NOMO-1 treated with dmso at 0.1 percent for 144 hours (cell line): Measurements from ENCODE around the gene UNC93A.
"Not testable (repeated sequence)": the region's sequence is repeated elsewhere in the genome, so short reads cannot be mapped to it uniquely, and the experiment has no call there.

Source experiments
- DNase-seq: peaks from one replicate; lab custom pipeline; 2025; ENCODE audit not compliant: unreplicated experiment; lab: John Stamatoyannopoulos, UW

Gene UNC93A

DNA sequence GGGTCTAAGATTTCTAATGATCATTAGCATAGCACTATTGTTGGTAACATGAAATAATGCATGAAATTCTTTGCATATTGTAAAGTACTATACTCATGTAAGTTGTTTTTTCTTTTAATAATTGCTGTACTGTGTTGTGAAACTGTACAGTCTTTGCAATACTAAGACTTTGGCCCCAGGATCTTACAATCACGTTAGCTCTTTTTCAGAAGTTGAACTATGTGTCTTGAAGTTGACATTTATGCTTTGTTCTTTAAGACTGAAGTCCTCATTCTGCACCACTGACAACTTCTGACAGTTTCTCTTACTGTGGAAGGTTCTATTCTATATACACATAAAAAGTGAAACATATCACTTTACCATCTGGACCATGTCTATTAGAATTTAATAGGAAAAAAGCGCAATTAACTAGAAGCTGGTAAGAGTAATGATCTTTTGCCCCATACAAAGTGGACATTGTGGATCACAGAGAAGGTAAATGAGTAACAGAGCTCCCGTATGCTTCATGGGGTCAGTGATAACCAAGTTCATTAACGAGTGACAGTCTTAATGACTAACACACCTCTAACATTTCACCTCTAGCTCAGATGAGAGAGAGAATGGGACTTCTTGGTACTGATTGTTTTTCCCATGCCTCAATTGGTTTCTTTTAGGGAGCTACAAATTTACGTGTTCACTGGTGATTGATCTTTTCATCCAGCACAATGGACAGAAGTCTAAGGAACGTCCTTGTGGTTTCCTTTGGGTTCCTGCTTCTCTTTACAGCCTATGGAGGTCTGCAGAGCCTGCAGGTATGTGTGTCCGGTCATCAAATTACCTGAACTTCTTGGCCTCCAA is at the start of gene UNC93A:
Gene UNC93A, plus strand, starts transcription at position 530 of the 837 bp plus-strand sequence. Its CDS starts 175 bp downstream, at position 705.
- no peak for DNase-seq

GRCh38 chr6:167241321-167242134 is 49.6 kb upstream of the UNC93A start:
- not testable (repeated sequence) for DNase-seq

DNA sequence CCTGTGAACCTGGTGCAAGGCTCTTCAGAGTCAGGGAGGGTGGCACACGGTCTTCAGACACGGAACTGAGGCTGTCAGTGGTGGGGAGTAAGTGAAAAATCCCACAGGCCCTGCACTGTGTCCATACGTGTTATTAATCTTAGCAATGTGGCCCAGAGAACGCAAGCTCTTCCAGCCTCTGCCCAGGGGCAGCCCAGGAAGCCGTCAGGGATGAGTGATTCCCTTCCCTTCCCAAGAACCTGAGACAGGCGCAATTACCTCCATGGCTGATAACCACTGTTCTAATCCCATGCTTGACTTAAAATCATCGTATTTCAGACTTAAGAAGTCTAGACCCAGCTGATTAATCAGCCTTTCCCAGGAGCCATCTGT is 49.0 kb upstream of the UNC93A start:
- not testable (repeated sequence) for DNase-seq

GRCh38 chr6:167242511-167243051 is 48.5 kb upstream of the UNC93A start:
- not testable (repeated sequence) for DNase-seq

GRCh38 chr6:167244064-167244960 is 46.8 kb upstream of the UNC93A start:
- DNase-seq: no peak

GRCh38 chr6:167244991-167245390 is 46.1 kb upstream of the UNC93A start:
- DNase-seq: no peak

GRCh38 chr6:167245591-167245990 is 45.5 kb upstream of the UNC93A start:
- no peak for DNase-seq

DNA sequence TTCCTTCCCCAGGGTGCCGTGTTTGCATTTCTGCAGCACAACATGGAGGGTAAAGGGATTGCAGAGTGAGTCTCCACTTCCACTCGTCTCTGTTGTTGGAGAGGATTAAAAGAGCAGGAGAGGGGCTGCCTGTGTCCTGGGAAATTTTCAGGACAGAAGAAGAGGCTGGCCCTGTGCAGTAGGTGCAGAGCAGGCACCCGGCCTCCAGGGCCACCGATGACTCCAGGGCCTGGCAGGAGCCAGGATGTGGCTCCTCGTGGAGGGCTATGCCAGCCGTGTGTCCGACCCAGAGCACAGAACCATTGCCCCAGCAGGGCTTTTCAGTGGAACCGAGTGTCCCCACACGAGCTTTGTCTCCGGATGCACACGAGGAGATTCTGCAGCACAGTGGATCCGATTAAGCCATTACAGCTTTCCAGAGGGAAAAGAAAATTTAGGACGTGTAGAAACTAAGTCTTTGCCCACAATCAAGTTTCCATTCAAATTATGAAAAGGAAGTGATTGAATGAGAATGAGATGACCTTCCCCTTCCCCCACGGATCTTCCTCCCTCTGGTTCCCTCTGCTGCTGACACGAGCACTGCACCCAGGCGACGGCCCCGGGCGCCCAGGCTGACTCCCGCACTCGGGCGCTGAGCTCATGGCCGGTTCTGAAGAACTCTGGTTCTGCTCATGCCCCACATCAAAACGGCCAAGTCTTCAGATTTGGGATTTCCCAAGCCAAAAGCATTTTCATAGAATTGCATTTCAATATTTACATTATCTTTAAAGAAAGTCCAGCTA is 43.1 kb upstream of the UNC93A start:
- no peak for DNase-seq

GRCh38 chr6:167248878-167249455 is 42.1 kb upstream of the UNC93A start:
- not testable (repeated sequence) for DNase-seq

DNA sequence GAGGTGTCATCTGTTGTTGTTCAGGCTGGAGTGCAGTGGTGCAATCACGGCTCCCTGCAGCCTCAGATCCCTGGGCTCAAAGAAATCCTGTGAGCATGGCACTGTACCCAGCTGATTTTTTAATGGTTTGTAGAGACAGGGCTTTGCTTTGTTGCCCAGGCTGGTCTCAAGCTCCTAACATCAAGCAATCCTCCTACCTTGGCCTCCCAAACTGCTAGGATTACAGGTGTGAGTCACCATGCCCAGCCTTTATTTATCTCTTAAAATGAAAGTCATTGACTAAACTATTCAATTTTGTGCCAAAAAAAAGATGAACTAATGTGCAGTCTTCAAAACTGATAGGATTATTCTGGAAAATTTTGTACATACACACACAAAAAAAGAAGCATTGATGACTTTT is 38.8 kb upstream of the UNC93A start:
- DNase-seq: no peak

DNA sequence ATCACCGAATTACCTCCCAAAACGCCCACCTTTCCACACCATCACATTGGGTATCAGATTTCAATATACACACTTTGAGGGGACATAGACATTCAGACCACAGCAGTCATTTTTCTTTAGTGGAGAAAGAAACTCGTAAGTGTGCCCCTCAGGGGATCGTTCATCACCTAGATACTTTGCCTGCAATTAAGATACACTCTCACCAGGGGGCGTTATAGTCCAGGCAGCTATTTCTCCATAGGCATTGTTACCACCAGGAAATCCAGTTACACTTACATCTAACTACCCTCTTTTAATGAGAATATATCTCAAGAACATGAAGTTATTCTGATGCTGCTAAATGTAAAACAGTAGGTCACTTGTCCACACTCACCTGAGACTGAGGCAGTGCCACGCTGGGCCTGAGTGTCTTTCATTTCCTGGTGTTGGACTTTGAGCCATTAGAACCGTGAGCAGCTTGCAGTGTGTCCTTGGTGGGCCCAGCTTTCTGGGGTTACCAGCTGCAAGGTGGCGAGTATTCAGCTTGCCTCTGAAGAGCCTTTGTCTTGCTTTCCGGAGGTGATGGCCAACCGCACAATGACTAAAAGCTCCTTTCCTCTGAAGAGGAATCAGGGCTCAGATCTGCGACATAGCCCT is 35.1 kb upstream of the UNC93A start:
- DNase-seq: no peak

DNA sequence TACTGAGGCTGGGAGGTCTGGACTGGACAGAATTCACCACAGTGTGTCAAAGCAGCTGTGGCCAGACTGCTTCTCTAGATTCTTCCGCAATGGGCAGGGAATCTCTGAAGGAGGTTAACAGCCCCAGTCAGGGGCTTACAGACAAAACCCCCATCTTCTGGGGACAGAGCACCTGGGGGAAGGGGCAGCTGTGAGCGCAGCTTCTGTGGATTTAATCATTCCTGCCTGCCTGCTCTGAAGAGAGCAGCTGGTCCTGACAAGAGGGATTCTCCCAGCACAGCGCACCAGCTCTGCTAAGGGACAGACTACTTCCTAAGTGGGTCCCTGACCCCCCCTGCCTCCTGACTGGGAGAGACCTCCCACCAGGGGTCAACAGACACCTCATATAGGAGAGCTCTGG is 32.5 kb upstream of the UNC93A start:
- no peak for DNase-seq

DNA sequence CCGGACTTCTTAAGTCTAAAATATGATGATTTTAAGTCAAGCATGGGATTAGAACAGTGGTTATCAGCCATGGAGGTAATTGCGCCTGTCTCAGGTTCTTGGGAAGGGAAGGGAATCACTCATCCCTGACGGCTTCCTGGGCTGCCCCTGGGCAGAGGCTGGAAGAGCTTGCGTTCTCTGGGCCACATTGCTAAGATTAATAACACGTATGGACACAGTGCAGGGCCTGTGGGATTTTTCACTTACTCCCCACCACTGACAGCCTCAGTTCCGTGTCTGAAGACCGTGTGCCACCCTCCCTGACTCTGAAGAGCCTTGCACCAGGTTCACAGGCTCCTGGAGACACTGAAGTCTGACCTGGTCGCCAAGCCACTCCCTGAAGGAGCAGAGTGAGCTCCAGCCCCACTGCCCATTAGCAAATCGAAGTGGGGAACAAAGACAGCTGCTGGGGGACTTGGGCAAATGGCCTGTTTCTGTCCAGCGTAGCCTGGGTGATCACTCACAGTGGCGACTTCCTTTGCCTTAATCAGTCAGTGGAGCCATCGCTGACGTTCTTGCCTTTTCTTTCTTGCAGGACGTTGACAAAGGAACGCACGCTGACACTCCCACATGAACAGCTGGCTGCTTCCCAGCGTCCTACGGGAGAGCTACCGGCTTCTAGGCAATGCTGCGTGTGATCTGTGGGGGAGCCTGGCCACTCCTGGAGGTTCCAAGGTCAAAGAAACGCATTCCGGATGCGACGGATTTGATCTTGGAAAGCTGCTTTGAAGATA is 24.9 kb upstream of the UNC93A start:
- DNase-seq: not testable (repeated sequence)

- DNase-seq: no peak
These were observed 24.1 kb upstream of the UNC93A start for GRCh38 chr6:167266830-167267555.

- not testable (repeated sequence) for DNase-seq
These were observed 23.6 kb upstream of the UNC93A start for GRCh38 chr6:167267556-167267898.

DNA sequence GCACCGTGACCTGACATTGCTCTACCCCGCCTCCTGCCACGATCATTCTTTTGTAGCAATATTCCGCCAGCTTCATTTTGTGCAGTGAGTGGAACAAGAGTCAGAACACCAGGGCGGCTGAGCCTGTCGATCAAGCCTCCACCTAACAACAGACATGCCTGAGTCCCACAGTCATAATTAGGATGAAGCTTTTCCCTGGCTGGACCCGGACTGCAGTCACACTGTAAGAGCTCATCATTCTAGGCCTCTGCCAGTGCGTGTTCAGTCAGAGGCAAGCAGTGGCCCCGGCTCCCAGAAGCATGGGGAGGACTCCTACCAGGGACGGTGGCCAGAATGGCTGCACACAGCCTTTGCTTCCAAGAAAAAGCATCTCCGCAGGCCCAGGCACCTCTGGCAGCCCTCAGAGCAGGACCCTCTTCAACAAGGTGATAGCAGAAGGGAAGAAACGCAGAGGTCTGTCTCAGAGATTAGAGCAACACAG is 23.2 kb upstream of the UNC93A start:
- no peak for DNase-seq

GRCh38 chr6:167268683-167269280 is 22.3 kb upstream of the UNC93A start:
- no peak for DNase-seq
